H1 (cell line): Measurements from ENCODE around the gene SLC9A3. TPM values are rescaled to one million over a fixed set of nuclear protein-coding genes. Genes with fewer than 3 reads are reported as not detected.

Experiments
- HDAC2 ChIP-seq, 2 experiments: fragments of 300-600 bp in 1 of 2; sonication (generic) in 1 of 2; IDR thresholded peaks; 2 replicates each; pipeline ENCODE4 v1.6.1; 2011 to 2012; ENCODE audit warnings: low read depth in 2 of 2, low read length in 2 of 2, mild to moderate bottlenecking in 2 of 2, moderate library complexity in 2 of 2, borderline replicate concordance in 1 of 2, inconsistent platforms in 1 of 2
- RBBP5 ChIP-seq: IDR thresholded peaks from 2 replicates; pipeline ENCODE4 v1.7.1; 2012; ENCODE audit warnings: low read depth, mild to moderate bottlenecking, inconsistent platforms, low read length, moderate library complexity, borderline replicate concordance
- RFX5 ChIP-seq: IDR thresholded peaks from 2 replicates; pipeline ENCODE4 v1.6.1; 2011; ENCODE audit warnings: low read depth, low read length, improper control_type of control experiment, borderline replicate concordance
- SAP30 ChIP-seq: fragments of 300-600 bp; sonication (generic); IDR thresholded peaks from 2 replicates; pipeline ENCODE4 v1.7.1; 2012; ENCODE audit warnings: low read length, moderate library complexity, mild to moderate bottlenecking, inconsistent platforms; ENCODE audit not compliant: insufficient read depth, insufficient replicate concordance
- SIRT6 ChIP-seq: IDR thresholded peaks from one replicate; pipeline ENCODE4 v1.7.1; 2012; ENCODE audit warnings: low read length, inconsistent platforms
- TAF7 ChIP-seq: optimal IDR thresholded peaks from 2 replicates; pipeline ENCODE3; 2011; ENCODE audit warnings: low read depth, mild to moderate bottlenecking, inconsistent platforms, low read length, moderate library complexity, borderline replicate concordance
- USF2 ChIP-seq: IDR thresholded peaks from 2 replicates; pipeline ENCODE4 v1.6.1; 2011; ENCODE audit warnings: low read length, improper control_type of control experiment
- polyA plus RNA-seq, 7 experiments: library from polyadenylated mRNA; depleted of rRNA in 3 of 7; stranded (reverse) in 5 of 7; unstranded in 2 of 7; fragments of >200 nt in 5 of 7; fragments of 200-250 nt in 2 of 7; gene quantifications; 1 replicate in 5 of 7; 2 replicates in 1 of 7; 4 replicates in 1 of 7; pipeline versions ENCODE4 v1.2.1 to v1.2.3, GENCODE V29; 2011 to 2013; ENCODE audit warnings: missing spikeins in 2 of 7, mixed read lengths in 2 of 7
- total RNA-seq: library from RNA; stranded (reverse); fragmentation: NEBNext Ultra II Directional; extraction: Animal tissue kit (Norgen Biotek cat#: 25700); gene quantifications from 2 replicates; pipeline ENCODE4 v1.2.1, GENCODE V29; 2021
- TF ChIP-seq, protein P1 (sequence below): IDR thresholded peaks from 2 replicates; pipeline ENCODE4 v1.6.1; 2012; ENCODE audit warnings: low read length, inconsistent platforms

The SLC9A3 gene
- total and polyA plus RNA-seq, 2 of the 8 experiments (the other 6 are each of a cell fraction or from before 2014, with no cell fraction given), result 0.95 to 1.0 TPM

- no peak for TF ChIP-seq USF2
- TF ChIP-seq TAF7, result no peak
- no peak for TF ChIP-seq SIRT6
- no peak for TF ChIP-seq HDAC2 (IDR thresholded peaks at IDR 0.05; ENCODE audit: borderline replicate concordance in 1 of 2, low read depth in 2 of 2, low read length in 2 of 2)
- no peak for TF ChIP-seq RBBP5
- no peak for TF ChIP-seq RFX5
- no peak for TF ChIP-seq SAP30
- TF ChIP-seq, protein P1, sequence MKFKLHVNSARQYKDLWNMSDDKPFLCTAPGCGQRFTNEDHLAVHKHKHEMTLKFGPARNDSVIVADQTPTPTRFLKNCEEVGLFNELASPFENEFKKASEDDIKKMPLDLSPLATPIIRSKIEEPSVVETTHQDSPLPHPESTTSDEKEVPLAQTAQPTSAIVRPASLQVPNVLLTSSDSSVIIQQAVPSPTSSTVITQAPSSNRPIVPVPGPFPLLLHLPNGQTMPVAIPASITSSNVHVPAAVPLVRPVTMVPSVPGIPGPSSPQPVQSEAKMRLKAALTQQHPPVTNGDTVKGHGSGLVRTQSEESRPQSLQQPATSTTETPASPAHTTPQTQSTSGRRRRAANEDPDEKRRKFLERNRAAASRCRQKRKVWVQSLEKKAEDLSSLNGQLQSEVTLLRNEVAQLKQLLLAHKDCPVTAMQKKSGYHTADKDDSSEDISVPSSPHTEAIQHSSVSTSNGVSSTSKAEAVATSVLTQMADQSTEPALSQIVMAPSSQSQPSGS, result no peak
These were observed 16.0 kb upstream of the SLC9A3 start (continued) for GRCh38 chr5:540071-540905.
